Coronary artery (tissue), 2 donors: Measurements from ENCODE around the gene CARD11.

ENCODE experiments used
- DNase-seq: peaks from one replicate; pipeline ENCODE4 v3.0.0-alpha.2; 2017; ENCODE audit warnings: low spot score
- H3K27ac ChIP-seq, 2 donors: fragments of 200-600 bp; sonication (generic); one replicate each; pipeline ENCODE4 v1.5.1; 2016 to 2019
- H3K4me3 ChIP-seq: fragments of 200-600 bp; sonication (generic); 2 replicates; pipeline ENCODE4 v1.5.1; 2016; ENCODE audit warnings: mild to moderate bottlenecking, moderate library complexity
- CTCF ChIP-seq: fragments of 200-600 bp; sonication (generic); IDR thresholded peaks from one replicate; pipeline ENCODE4 v1.5.1; 2019; ENCODE audit warnings: antibody characterized with exemption

The CARD11 gene

GRCh38 chr7:3000566-3000965 is 43.1 kb downstream of the CARD11 start:
- no peak for TF ChIP-seq CTCF
- peak; percentile 19 for DNase-seq
- no peak overlapping the region for H3K27ac ChIP-seq
- H3K4me3 ChIP-seq = no peak overlapping the region

GRCh38 chr7:2999078-2999500 is 44.6 kb downstream of the CARD11 start:
- no peak for TF ChIP-seq CTCF
- DNase-seq = no peak
- Histone ChIP-seq H3K27ac (no peak overlapping the region), H3K4me3 (no peak overlapping the region)

- DNase-seq = no peak
- TF ChIP-seq CTCF = no peak
- H3K27ac ChIP-seq = no peak overlapping the region
- no peak overlapping the region for H3K4me3 ChIP-seq
Observed at GRCh38 chr7:2997014-2997413, 46.7 kb downstream of the CARD11 start.

- no peak for TF ChIP-seq CTCF
- DNase-seq = no peak
- no peak overlapping the region for H3K4me3 ChIP-seq
- no peak overlapping the region for H3K27ac ChIP-seq
Observed at GRCh38 chr7:2996141-2996540, 47.5 kb downstream of the CARD11 start.

GRCh38 chr7:2993868-2994267 is 49.8 kb downstream of the CARD11 start:
- H3K4me3 ChIP-seq = no peak overlapping the region
- no peak for DNase-seq
- no peak overlapping the region for H3K27ac ChIP-seq
- no peak for TF ChIP-seq CTCF

- Histone ChIP-seq H3K4me3 (no peak overlapping the region), H3K27ac (no peak overlapping the region)
- no peak for TF ChIP-seq CTCF
Observed at GRCh38 chr7:2993396-2993795, 50.3 kb downstream of the CARD11 start.

GRCh38 chr7:2990949-2991470 is 52.7 kb downstream of the CARD11 start:
- no peak for DNase-seq
- Histone ChIP-seq H3K27ac (no peak overlapping the region), H3K4me3 (no peak overlapping the region)
- no peak for TF ChIP-seq CTCF

More at GRCh38 chr7:2993396-2993795, 50.3 kb downstream of the CARD11 start:
- DNase-seq = no peak
